ENCODE measurements around the gene OR5T2. TPM values are rescaled to one million over a fixed set of nuclear protein-coding genes. Genes with fewer than 3 reads are reported as not detected.
"Not testable (repeated sequence)": the region's sequence is repeated elsewhere in the genome, so short reads cannot be mapped to it uniquely, and the experiment has no call there.

OR5T2 gene
- not detected in 2 replicates for total RNA-seq (2014; rRNA removed; shearing (Covaris generic))
- polyA plus RNA-seq (2016; fragmentation: Nextera tagmentation; extraction: Ambion mirVana) = not detected in 2 replicates

DNA sequence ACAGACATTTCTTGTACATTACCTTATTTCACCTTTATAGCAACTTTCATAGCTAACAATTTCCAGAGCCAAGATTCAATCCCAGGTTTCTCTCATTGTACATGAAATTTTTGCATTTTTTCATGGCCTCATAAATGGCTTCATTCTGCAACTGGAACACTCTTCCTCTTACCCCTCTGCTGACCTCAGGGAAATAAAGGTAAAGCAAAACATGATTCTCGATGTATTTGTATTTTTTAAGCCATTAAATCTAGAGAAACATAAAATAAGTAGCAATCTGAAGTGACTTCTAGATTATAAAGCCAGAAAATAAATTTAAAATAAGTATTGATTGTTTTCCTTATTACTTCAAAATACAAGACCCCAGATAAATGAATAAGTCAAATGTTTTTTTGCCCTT, at the start of gene OR5T2:
TSS of gene OR5T2 (minus strand) at position 101 of the 400 bp plus-strand sequence. CDS start 1,193 bp downstream, outside the sequence.
- no peak for DNase-seq
- Histone ChIP-seq H3K4me2 (ENCODE audit: unreplicated experiment) (no peak within 1 kb of the TSS), H3K9me2 (ENCODE audit: insufficient read depth) (no peaks in the 10 kb centered on the region), H3K27me3 (replicated peaks; ENCODE audit: insufficient read depth) (no peaks in the 10 kb centered on the region), H3K27ac (no peak within 1 kb of the TSS), H4K20me1 (ENCODE audit: insufficient read depth) (no peaks in the 10 kb centered on the region), H3K9ac (no peak within 1 kb of the TSS), H3K79me2 (ENCODE audit: insufficient read depth) (no peaks in the 10 kb centered on the region), H2AFZ (no peak within 1 kb of the TSS), H3K4me1 (ENCODE audit: insufficient read depth) (no peaks in the 10 kb centered on the region), H3K36me3 (ENCODE audit: low read depth) (no peaks in the 10 kb centered on the region), H3F3A (ENCODE audit: insufficient read depth) (no peaks in the 10 kb centered on the region), H3K4me3 (no peak within 1 kb of the TSS), H3K9me3 (ENCODE audit: low read depth) (no peaks in the 10 kb centered on the region)
- 4 to 14% methylated on average over 1 of the region's 1 CpG for WGBS, 2 experiments (ENCODE audit: low coverage in 1 of 2, low lambda C conversion rate in 2 of 2, missing lambda C conversion rate in 2 of 2)
- in situ Hi-C loops (cut with MboI) = no loop called here
- TF ChIP-seq EZH2 (IDR thresholded peaks at IDR 0.05; ENCODE audit: insufficient read depth, poor library complexity, severe bottlenecking) (no peak), EZH2phosphoT487 (IDR thresholded peaks at IDR 0.05; ENCODE audit: insufficient read depth, low read depth) (no peak)

GRCh38 chr11:56273854-56274253, 39.8 kb upstream of the OR5T2 start, which contains the start of gene OR5T1:
Gene OR5T1 (plus strand): TSS chr11:56274154. CDS start chr11:56275639, 1,485 bp downstream.
- H3K36me3 ChIP-seq (ENCODE audit: low read depth) = no peaks in the 10 kb centered on the region
- no peaks in the 10 kb centered on the region for H4K20me1 ChIP-seq (ENCODE audit: insufficient read depth)
- in situ Hi-C loops (cut with MboI) = no loop called here
- no peak for DNase-seq
- no peaks in the 10 kb centered on the region for H3K27me3 ChIP-seq (replicated peaks; ENCODE audit: insufficient read depth)
- H3F3A ChIP-seq (ENCODE audit: insufficient read depth) = no peaks in the 10 kb centered on the region
- H3K9me3 ChIP-seq (ENCODE audit: low read depth) = peaks cover 6% of the 10 kb centered on the region
- TF ChIP-seq EZH2 (IDR thresholded peaks at IDR 0.05; ENCODE audit: insufficient read depth, poor library complexity, severe bottlenecking) = no peak
- TF ChIP-seq EZH2phosphoT487 (IDR thresholded peaks at IDR 0.05; ENCODE audit: insufficient read depth, low read depth) = no peak
- H3K4me2 ChIP-seq (ENCODE audit: unreplicated experiment) = no peak within 1 kb of the TSS
- H3K4me3 ChIP-seq = no peak within 1 kb of the TSS
- H3K9me2 ChIP-seq (ENCODE audit: insufficient read depth) = no peaks in the 10 kb centered on the region
- no peaks in the 10 kb centered on the region for H3K4me1 ChIP-seq (ENCODE audit: insufficient read depth)
- no peaks in the 10 kb centered on the region for H3K79me2 ChIP-seq (ENCODE audit: insufficient read depth)
- no peak within 1 kb of the TSS for H2AFZ ChIP-seq
- no peak within 1 kb of the TSS for H3K9ac ChIP-seq
- H3K27ac ChIP-seq = no peak within 1 kb of the TSS

DNA sequence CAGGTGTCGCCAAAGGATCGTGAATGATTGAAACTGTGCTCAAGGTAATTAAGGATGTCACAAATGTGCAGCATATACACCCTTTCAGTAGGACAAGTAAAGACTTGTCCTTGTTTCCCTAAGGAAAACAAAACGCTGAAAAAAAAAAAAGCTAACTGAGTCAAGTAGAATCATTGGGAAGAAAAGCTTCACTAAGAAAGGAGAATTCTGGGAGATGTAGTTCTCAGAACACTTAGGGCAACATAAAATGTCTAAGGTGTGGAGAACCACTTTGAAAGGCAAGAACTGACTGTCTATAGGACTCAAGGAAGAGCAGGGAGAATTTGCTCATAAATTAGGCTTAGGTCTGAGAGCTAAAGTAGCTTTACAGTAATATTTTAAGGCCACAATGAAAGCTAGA, 37.0 kb upstream of the OR5T2 start:
- DNase-seq = no peak
- 6 to 12% methylated on average over 3 of the region's 3 CpGs for WGBS, 2 experiments (ENCODE audit: low coverage in 1 of 2, low lambda C conversion rate in 2 of 2, missing lambda C conversion rate in 2 of 2)
- H3K27ac ChIP-seq = no peak overlapping the region

GRCh38 chr11:56251954-56252353, 17.9 kb upstream of the OR5T2 start, which contains the start of gene OR5T3:
Gene OR5T3 (plus strand): TSS chr11:56252254. CDS start chr11:56252254, 0 bp downstream.
- no peak within 1 kb of the TSS for H3K9ac ChIP-seq
- no peak for TF ChIP-seq EZH2phosphoT487 (IDR thresholded peaks at IDR 0.05; ENCODE audit: insufficient read depth, low read depth)
- no peak for TF ChIP-seq EZH2 (IDR thresholded peaks at IDR 0.05; ENCODE audit: insufficient read depth, poor library complexity, severe bottlenecking)

More for the DNA sequence above, 37.0 kb upstream of the OR5T2 start:
- Histone ChIP-seq H2AFZ (no peak overlapping the region), H3K4me1 (ENCODE audit: insufficient read depth) (no peaks in the 10 kb centered on the region), H3F3A (ENCODE audit: insufficient read depth) (no peaks in the 10 kb centered on the region), H3K4me3 (no peak overlapping the region), H3K9me3 (ENCODE audit: low read depth) (peaks cover 6% of the 10 kb centered on the region), H3K27me3 (replicated peaks; ENCODE audit: insufficient read depth) (no peaks in the 10 kb centered on the region), H4K20me1 (ENCODE audit: insufficient read depth) (no peaks in the 10 kb centered on the region), H3K9ac (no peak overlapping the region), H3K9me2 (ENCODE audit: insufficient read depth) (no peaks in the 10 kb centered on the region), H3K4me2 (ENCODE audit: unreplicated experiment) (no peak overlapping the region), H3K79me2 (ENCODE audit: insufficient read depth) (no peaks in the 10 kb centered on the region), H3K36me3 (ENCODE audit: low read depth) (no peaks in the 10 kb centered on the region)
- in situ Hi-C loops (cut with MboI) = no loop called here
- TF ChIP-seq EZH2phosphoT487 (IDR thresholded peaks at IDR 0.05; ENCODE audit: insufficient read depth, low read depth) (no peak), EZH2 (IDR thresholded peaks at IDR 0.05; ENCODE audit: insufficient read depth, poor library complexity, severe bottlenecking) (no peak)

DNA sequence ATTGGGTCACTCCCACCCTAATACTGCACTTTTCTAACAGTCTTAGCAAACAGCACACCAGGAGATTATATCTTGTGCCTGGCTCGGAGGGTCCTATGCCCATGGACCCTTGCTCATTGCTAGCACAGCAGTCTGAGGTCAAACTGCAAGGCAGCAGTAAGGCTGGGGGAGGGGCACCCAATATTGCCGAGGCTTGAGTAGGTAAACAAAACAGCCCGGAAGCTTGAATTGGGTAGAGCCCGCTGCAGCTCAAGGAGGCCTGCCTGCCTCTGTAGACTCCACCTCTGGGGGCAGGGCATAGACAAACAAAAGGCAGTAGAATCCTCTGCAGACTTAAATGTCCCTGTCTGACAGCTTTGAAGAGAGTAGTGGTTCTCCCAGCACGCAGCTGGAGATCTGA, 14.3 kb downstream of the OR5T2 start:
- H3F3A ChIP-seq (ENCODE audit: insufficient read depth); DNase-seq: not testable (repeated sequence)
- WGBS, 2 experiments (ENCODE audit: low coverage in 1 of 2, low lambda C conversion rate in 2 of 2, missing lambda C conversion rate in 2 of 2) = 31 to 36% methylated on average over 5 of the region's 5 CpGs

More at GRCh38 chr11:56251954-56252353, 17.9 kb upstream of the OR5T2 start, which contains the start of gene OR5T3:
- Histone ChIP-seq H3K4me3 (no peak within 1 kb of the TSS), H3K9me2 (ENCODE audit: insufficient read depth) (no peaks in the 10 kb centered on the region), H3K9me3 (ENCODE audit: low read depth) (no peaks in the 10 kb centered on the region), H3K79me2 (ENCODE audit: insufficient read depth) (no peaks in the 10 kb centered on the region), H3K4me1 (ENCODE audit: insufficient read depth) (no peaks in the 10 kb centered on the region), H3K27me3 (replicated peaks; ENCODE audit: insufficient read depth) (no peaks in the 10 kb centered on the region), H2AFZ (no peak within 1 kb of the TSS), H3K4me2 (ENCODE audit: unreplicated experiment) (no peak within 1 kb of the TSS), H4K20me1 (ENCODE audit: insufficient read depth) (no peaks in the 10 kb centered on the region), H3K27ac (no peak within 1 kb of the TSS), H3F3A (ENCODE audit: insufficient read depth) (no peaks in the 10 kb centered on the region), H3K36me3 (ENCODE audit: low read depth) (no peaks in the 10 kb centered on the region)
- DNase-seq = no peak
- in situ Hi-C loops (cut with MboI) = no loop called here

More for the DNA sequence above, 14.3 kb downstream of the OR5T2 start:
- H2AFZ ChIP-seq; H4K20me1 ChIP-seq (ENCODE audit: insufficient read depth); H3K27ac ChIP-seq; H3K27me3 ChIP-seq (replicated peaks; ENCODE audit: insufficient read depth); H3K9me2 ChIP-seq (ENCODE audit: insufficient read depth); H3K79me2 ChIP-seq (ENCODE audit: insufficient read depth); H3K9me3 ChIP-seq (ENCODE audit: low read depth); H3K4me3 ChIP-seq; H3K4me1 ChIP-seq (ENCODE audit: insufficient read depth); H3K36me3 ChIP-seq (ENCODE audit: low read depth); in situ Hi-C loops (cut with MboI); H3K9ac ChIP-seq; H3K4me2 ChIP-seq (ENCODE audit: unreplicated experiment): not testable (repeated sequence)

Measured in GM23248 (cell line).